ENCODE results near the gene PCDHB4.
"Not testable (repeated sequence)": the region's sequence is repeated elsewhere in the genome, so short reads cannot be mapped to it uniquely, and the experiment has no call there.

PCDHB4 gene

GRCh38 chr5:141150224-141150992 is 28.8 kb downstream of the PCDHB4 start:
- no peak for DNase-seq (ENCODE audit: low spot score)

- DNase-seq (ENCODE audit: low spot score), result no peak
These were observed 29.3 kb downstream of the PCDHB4 start for GRCh38 chr5:141150993-141151325.

GRCh38 chr5:141151632-141152031 is 30.0 kb downstream of the PCDHB4 start:
- not testable (repeated sequence) for DNase-seq (ENCODE audit: low spot score)

- not testable (repeated sequence) for DNase-seq (ENCODE audit: low spot score)
These were observed 30.5 kb downstream of the PCDHB4 start for GRCh38 chr5:141152096-141152495.

- no peak for DNase-seq (ENCODE audit: low spot score)
These were observed 34.1 kb downstream of the PCDHB4 start for GRCh38 chr5:141155540-141156374.

- DNase-seq (ENCODE audit: low spot score), result not testable (repeated sequence)
These were observed 35.7 kb downstream of the PCDHB4 start for GRCh38 chr5:141157356-141157755.

GRCh38 chr5:141157901-141158300 is 36.3 kb downstream of the PCDHB4 start:
- DNase-seq (ENCODE audit: low spot score), result not testable (repeated sequence)

GRCh38 chr5:141172381-141173204 is 51.0 kb downstream of the PCDHB4 start, which contains the start of gene PCDHB7:
Gene PCDHB7, plus strand, starts transcription at chr5:141172644. Its CDS starts 192 bp downstream, at chr5:141172836.
- peak; percentile 14 for DNase-seq (ENCODE audit: low spot score)

- not testable (repeated sequence) for DNase-seq (ENCODE audit: low spot score)
These were observed 52.9 kb downstream of the PCDHB4 start for GRCh38 chr5:141174291-141175104.
